ENCODE measurements around the gene BPNT1.

GRCh38 chr1:220045356-220046051 is 44.1 kb downstream of the BPNT1 start:
- no peak for TF ChIP-seq CTCF (IDR thresholded peaks at IDR 0.05)
- TF ChIP-seq EP300 (IDR thresholded peaks at IDR 0.05): no peak
- TF ChIP-seq POLR2A (IDR thresholded peaks at IDR 0.05): no peak
